HFF-Myc (cell line): Measurements from ENCODE around the gene SH2D7.

ENCODE experiments used
- DNase-seq: peaks from one replicate; pipeline ENCODE4 v3.0.0-alpha.2; 2011; ENCODE audit warnings: low read depth; ENCODE audit errors: extremely low read depth
- H3K4me3 ChIP-seq: replicated peaks from 2 replicates; pipeline ENCODE4 v1.5.1; 2011; ENCODE audit warnings: low read depth, mild to moderate bottlenecking, control low read depth, low read length
- CTCF ChIP-seq: IDR thresholded peaks from 2 replicates; pipeline ENCODE4 v1.5.1; 2012; ENCODE audit warnings: mild to moderate bottlenecking, low read depth, low read length, control low read depth; ENCODE audit errors: missing control alignments

The SH2D7 gene

GRCh38 chr15:78060232-78060631, 32.1 kb upstream of the SH2D7 start:
- no peak overlapping the region for H3K4me3 ChIP-seq
- DNase-seq: no peak
- no peak for TF ChIP-seq CTCF

- H3K4me3 ChIP-seq: peak overlapping the region; percentile 29
- TF ChIP-seq CTCF: no peak
Observed at GRCh38 chr15:78061963-78062427, 30.4 kb upstream of the SH2D7 start.

GRCh38 chr15:78063217-78063616, 29.1 kb upstream of the SH2D7 start:
- no peak for TF ChIP-seq CTCF

More at GRCh38 chr15:78061963-78062427, 30.4 kb upstream of the SH2D7 start:
- DNase-seq: no peak

GRCh38 chr15:78063970-78064385, 28.4 kb upstream of the SH2D7 start:
- no peak for TF ChIP-seq CTCF
- H3K4me3 ChIP-seq: no peak overlapping the region
- DNase-seq: no peak

More at GRCh38 chr15:78063217-78063616, 29.1 kb upstream of the SH2D7 start:
- DNase-seq: no peak
- no peak overlapping the region for H3K4me3 ChIP-seq

- DNase-seq: no peak
- TF ChIP-seq CTCF: no peak
- no peak overlapping the region for H3K4me3 ChIP-seq
Observed at GRCh38 chr15:78064544-78064943, 27.8 kb upstream of the SH2D7 start.

- H3K4me3 ChIP-seq: no peak overlapping the region
- DNase-seq: peak; percentile 85
- no peak for TF ChIP-seq CTCF
Observed at GRCh38 chr15:78065284-78065872, 27.0 kb upstream of the SH2D7 start.
